Measurements from ENCODE around the gene SLC4A7.
A peak's percentile ranks its signal among the peaks of the same experiment; 100 is the strongest.
"Not testable (repeated sequence)": the region's sequence is repeated elsewhere in the genome, so short reads cannot be mapped to it uniquely, and the experiment has no call there.

The SLC4A7 gene

GRCh38 chr3:27415202-27415601, 69.0 kb downstream of the SLC4A7 start:
- TF ChIP-seq, protein P1, sequence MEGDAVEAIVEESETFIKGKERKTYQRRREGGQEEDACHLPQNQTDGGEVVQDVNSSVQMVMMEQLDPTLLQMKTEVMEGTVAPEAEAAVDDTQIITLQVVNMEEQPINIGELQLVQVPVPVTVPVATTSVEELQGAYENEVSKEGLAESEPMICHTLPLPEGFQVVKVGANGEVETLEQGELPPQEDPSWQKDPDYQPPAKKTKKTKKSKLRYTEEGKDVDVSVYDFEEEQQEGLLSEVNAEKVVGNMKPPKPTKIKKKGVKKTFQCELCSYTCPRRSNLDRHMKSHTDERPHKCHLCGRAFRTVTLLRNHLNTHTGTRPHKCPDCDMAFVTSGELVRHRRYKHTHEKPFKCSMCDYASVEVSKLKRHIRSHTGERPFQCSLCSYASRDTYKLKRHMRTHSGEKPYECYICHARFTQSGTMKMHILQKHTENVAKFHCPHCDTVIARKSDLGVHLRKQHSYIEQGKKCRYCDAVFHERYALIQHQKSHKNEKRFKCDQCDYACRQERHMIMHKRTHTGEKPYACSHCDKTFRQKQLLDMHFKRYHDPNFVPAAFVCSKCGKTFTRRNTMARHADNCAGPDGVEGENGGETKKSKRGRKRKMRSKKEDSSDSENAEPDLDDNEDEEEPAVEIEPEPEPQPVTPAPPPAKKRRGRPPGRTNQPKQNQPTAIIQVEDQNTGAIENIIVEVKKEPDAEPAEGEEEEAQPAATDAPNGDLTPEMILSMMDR (IDR thresholded peaks at IDR 0.05; ENCODE audit: insufficient read depth, low read depth, low read length, missing control alignments): no peak
- no peak overlapping the region for H3K4me3 ChIP-seq (ENCODE audit: low read length)
- no peak for DNase-seq (ENCODE audit: low read depth)

- no peak overlapping the region for H3K4me3 ChIP-seq (ENCODE audit: low read length)
- DNase-seq (ENCODE audit: low read depth): no peak
- TF ChIP-seq, protein P1 (IDR thresholded peaks at IDR 0.05; ENCODE audit: insufficient read depth, low read depth, low read length, missing control alignments): no peak
Measured at GRCh38 chr3:27392950-27393679, 91.1 kb downstream of the SLC4A7 start.

DNA sequence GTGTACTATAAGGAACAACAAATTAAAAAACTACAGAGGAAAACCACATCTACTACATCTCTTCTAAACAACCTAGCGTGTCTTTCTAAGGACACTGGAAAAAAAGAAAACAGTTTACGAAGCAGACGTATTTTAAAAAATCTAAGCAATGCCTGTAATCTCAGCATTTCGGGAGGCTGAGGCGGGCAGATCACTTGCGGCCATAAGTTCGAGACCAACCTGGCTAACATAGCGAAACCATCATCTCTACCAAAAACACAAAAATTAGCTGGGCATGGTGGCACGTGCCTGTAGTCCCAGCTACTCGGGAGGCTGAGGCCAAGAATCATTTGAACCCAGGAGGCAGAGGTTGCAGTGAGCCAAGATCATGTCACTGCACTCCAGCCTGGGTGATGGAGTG, 91.8 kb downstream of the SLC4A7 start:
- H3K4me3 ChIP-seq (ENCODE audit: low read length); DNase-seq (ENCODE audit: low read depth): not testable (repeated sequence)

- no peak overlapping the region for H3K4me3 ChIP-seq (ENCODE audit: low read length)
- TF ChIP-seq, protein P1 (IDR thresholded peaks at IDR 0.05; ENCODE audit: insufficient read depth, low read depth, low read length, missing control alignments): no peak
- DNase-seq (ENCODE audit: low read depth): peak; percentile 6
Measured at GRCh38 chr3:27391796-27392195, 92.4 kb downstream of the SLC4A7 start.

DNA sequence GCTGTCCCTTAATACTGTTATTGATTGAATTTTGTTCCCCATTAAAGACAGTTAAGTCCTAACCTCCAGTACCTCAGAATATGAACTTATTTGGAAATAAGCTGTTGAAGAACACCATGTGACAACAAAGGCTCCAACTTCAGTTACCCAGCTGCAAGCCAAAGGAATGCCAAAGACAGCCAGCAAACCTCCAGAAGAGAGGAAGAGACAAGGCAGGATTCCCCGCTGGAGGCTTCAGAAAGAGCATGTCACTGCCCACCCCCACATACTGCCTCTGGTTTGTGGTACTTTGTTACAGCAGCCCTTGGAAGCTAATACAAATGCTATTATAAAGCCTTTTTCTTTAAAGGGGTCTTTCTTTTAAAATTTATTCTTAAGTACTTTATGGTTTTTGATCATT, 96.6 kb downstream of the SLC4A7 start:
- no peak overlapping the region for H3K4me3 ChIP-seq (ENCODE audit: low read length)
- TF ChIP-seq, protein P1 (IDR thresholded peaks at IDR 0.05; ENCODE audit: insufficient read depth, low read depth, low read length, missing control alignments): no peak
- no peak for DNase-seq (ENCODE audit: low read depth)

GRCh38 chr3:27385504-27385903, 98.7 kb downstream of the SLC4A7 start:
- H3K4me3 ChIP-seq (ENCODE audit: low read length): no peak overlapping the region
- no peak for DNase-seq (ENCODE audit: low read depth)
- TF ChIP-seq, protein P1 (IDR thresholded peaks at IDR 0.05; ENCODE audit: insufficient read depth, low read depth, low read length, missing control alignments): no peak

GRCh38 chr3:27384191-27384590, 100.0 kb downstream of the SLC4A7 start:
- TF ChIP-seq, protein P1 (IDR thresholded peaks at IDR 0.05; ENCODE audit: insufficient read depth, low read depth, low read length, missing control alignments): no peak
- no peak for DNase-seq (ENCODE audit: low read depth)
- H3K4me3 ChIP-seq (ENCODE audit: low read length): no peak overlapping the region

All from epithelial cell of esophagus (primary cell).